NCI-H345 treated with DMSO at 0.1 percent for 48 hours (cell line): ENCODE data around the gene ATG7.
"Not testable (repeated sequence)": the region's sequence is repeated elsewhere in the genome, so short reads cannot be mapped to it uniquely, and the experiment has no call there.

Source experiments
- DNase-seq: peaks from one replicate; lab custom pipeline; 2025; ENCODE audit not compliant: unreplicated experiment; lab: John Stamatoyannopoulos, UW

The ATG7 gene

GRCh38 chr3:11495948-11496557, 223.9 kb downstream of the ATG7 start:
- DNase-seq = no peak

GRCh38 chr3:11498177-11498576, 226.0 kb downstream of the ATG7 start:
- no peak for DNase-seq

- peak; percentile 59 for DNase-seq
These were observed 226.4 kb downstream of the ATG7 start for GRCh38 chr3:11498646-11499045.

GRCh38 chr3:11499144-11499543, 226.9 kb downstream of the ATG7 start:
- DNase-seq = no peak

- DNase-seq = not testable (repeated sequence)
These were observed 230.2 kb downstream of the ATG7 start for GRCh38 chr3:11502413-11502812.

GRCh38 chr3:11507719-11508118, 235.5 kb downstream of the ATG7 start:
- no peak for DNase-seq

GRCh38 chr3:11508346-11509172, 236.4 kb downstream of the ATG7 start:
- DNase-seq = no peak

- peak; percentile 15 for DNase-seq
These were observed 237.2 kb downstream of the ATG7 start for GRCh38 chr3:11509173-11510000.

GRCh38 chr3:11510001-11510340, 237.8 kb downstream of the ATG7 start:
- DNase-seq = no peak

GRCh38 chr3:11510356-11510755, 238.2 kb downstream of the ATG7 start:
- no peak for DNase-seq

- not testable (repeated sequence) for DNase-seq
These were observed 239.4 kb downstream of the ATG7 start for GRCh38 chr3:11511606-11512005.

GRCh38 chr3:11513125-11513816, 241.1 kb downstream of the ATG7 start:
- DNase-seq = not testable (repeated sequence)

- no peak for DNase-seq
These were observed 241.6 kb downstream of the ATG7 start for GRCh38 chr3:11513817-11514135.

- DNase-seq = no peak
These were observed 242.1 kb downstream of the ATG7 start for GRCh38 chr3:11514191-11514821.

- DNase-seq = no peak
These were observed 245.4 kb downstream of the ATG7 start for GRCh38 chr3:11517601-11518000.

- no peak for DNase-seq
These were observed 249.0 kb downstream of the ATG7 start for GRCh38 chr3:11521167-11521566.

- no peak for DNase-seq
These were observed 250.2 kb downstream of the ATG7 start for GRCh38 chr3:11522398-11522715.

- DNase-seq = no peak
These were observed 250.9 kb downstream of the ATG7 start for GRCh38 chr3:11522953-11523571.

GRCh38 chr3:11523572-11524101, 251.4 kb downstream of the ATG7 start:
- no peak for DNase-seq

- not testable (repeated sequence) for DNase-seq
These were observed 253.9 kb downstream of the ATG7 start for GRCh38 chr3:11526121-11526520.
